Activated CD4-positive, alpha-beta T cell treated with anti-CD3 and anti-CD28 coated beads, Interleukin-2, amount 50 U/mL, for 16 hours (primary cell): ENCODE measurements around the gene PROCR.
A peak's percentile ranks its signal among the peaks of the same experiment; 100 is the strongest.
"Not testable (repeated sequence)": the region's sequence is repeated elsewhere in the genome, so short reads cannot be mapped to it uniquely, and the experiment has no call there.

Experiments
- DNase-seq: peaks from one replicate; pipeline ENCODE4 v3.0.0-alpha.2; 2020

The PROCR gene

DNA sequence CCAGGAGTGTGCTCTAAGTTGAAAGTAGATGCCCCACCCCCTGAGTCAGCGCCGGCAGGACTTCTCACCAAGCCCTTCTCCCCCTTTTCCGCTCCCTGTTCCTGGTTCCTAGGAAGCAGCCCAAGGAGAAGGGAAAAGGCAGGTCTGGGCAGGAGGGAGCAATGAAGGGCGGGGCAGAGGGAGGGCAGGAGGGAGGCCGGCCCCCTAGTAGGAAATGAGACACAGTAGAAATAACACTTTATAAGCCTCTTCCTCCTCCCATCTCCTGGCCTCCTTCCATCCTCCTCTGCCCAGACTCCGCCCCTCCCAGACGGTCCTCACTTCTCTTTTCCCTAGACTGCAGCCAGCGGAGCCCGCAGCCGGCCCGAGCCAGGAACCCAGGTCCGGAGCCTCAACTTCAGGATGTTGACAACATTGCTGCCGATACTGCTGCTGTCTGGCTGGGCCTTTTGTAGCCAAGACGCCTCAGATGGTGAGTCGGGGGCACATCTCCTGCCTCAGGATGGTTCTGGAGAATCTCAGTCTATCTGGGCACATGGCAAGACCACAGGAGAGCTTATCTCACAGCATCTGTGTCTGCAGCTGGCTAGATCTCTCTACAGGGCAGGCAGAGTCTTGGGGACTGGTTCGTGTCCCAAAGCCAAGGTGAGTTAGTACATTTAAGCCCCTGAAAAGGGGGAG lies at the start of gene PROCR:
PROCR (plus strand) TSS at position 320 of the 681 bp plus-strand sequence; CDS start at position 403, 83 bp downstream.
- DNase-seq: no peak

DNA sequence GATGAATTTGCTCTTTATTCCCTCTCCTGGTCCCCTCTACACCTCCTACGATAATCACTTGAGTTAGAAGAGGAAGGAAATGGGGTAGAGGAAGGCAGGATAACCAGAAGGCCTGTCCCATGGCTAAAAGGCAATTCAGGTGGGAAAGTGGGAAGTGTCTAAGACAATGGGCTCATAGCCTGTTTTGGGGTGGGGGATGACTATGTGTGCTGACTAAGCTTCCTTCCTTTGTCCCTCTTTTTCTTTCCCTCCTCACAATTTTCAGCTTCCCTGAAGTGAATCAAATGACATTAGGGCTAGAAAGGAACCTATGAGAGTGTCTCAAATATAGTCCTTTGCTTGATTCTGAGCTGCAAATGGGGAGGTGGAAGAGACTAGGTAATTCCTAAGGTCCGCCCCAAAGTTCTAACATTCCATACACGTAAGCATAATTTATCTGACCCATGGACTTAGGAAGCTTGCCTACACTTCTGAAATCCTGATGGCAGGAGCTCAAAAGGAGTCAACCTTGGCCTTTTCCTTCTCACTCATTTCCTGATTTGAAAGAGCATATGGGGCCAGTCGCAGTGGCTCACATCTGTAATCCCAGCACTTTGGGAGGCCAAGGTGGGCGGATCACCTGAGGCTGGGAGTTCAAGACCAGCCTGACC lies 49.0 kb upstream of the PROCR start:
- DNase-seq: no peak

DNA sequence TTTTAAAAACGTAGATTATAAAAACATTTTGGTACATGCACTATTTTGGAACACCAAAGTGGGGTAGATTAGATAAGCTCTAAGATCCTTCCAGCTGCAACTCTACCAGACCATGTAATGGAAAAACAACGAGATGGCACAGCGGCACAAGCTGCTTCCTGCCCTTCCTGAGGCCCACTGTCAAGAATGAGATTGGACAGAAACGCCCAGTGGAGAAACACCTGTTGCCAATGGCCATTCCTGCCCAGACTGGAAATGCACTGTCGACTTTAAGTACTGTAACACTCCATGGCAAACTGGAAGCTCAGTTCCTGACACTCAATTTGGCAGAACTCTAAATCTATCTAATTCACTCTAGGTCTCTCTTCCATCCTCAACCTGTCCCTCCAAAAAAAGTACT lies 46.1 kb upstream of the PROCR start:
- no peak for DNase-seq

DNA sequence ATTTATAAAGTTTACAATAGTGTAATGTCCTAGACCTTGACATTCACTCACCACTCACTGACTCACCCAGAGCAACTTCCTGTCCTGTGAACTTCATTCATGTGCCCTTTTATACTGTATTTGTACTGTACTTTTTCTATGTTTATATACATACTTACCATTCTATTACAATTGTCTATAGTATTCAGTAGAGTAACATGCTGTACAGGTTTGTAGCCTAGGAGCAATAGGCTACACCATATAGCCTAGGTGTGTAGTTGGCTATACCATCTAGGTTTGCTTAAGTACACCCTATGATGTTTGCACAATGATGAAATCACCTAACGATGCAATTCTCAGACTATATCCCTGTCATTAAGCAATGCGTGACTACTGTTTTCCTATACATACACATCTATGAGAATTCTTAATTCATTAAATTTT lies 42.2 kb upstream of the PROCR start:
- no peak for DNase-seq

DNA sequence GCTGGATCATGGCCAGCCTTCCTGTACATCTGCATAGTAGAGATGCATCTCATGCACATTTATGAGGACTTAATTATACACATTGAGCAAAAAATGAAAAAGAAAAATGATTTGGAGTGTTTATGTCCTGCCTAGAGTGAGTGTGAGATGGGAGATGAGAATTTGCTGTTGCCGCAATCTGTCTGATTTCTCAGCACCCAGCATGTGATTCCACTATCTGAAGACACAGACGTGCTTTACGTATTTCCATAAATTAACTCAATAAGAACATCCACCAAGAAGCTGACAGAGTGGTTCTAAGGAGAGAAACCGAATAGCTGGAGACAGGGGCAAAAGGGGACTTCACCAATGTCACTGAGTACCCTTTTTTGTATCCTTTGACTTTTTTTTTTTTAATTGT lies 39.9 kb upstream of the PROCR start:
- no peak for DNase-seq

DNA sequence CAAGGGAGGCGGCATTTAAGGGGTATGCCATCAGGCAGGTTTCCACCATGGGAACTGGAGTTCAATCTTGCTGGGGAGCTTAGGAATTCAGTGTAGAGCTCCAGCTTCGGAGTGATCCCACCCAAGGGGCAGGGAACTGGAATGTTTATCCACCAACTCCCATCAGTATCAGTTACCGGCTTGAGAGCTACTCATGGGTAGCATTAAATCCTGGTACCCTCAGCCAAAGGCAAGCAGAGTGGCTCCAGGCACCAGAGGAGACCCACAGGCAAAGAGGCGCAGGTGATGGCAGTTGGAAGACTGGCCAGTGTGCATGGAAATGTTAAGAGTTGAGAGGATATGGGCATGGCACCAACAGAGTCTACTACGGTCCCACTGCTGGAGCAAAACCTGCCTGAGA lies 38.8 kb upstream of the PROCR start:
- no peak for DNase-seq

DNA sequence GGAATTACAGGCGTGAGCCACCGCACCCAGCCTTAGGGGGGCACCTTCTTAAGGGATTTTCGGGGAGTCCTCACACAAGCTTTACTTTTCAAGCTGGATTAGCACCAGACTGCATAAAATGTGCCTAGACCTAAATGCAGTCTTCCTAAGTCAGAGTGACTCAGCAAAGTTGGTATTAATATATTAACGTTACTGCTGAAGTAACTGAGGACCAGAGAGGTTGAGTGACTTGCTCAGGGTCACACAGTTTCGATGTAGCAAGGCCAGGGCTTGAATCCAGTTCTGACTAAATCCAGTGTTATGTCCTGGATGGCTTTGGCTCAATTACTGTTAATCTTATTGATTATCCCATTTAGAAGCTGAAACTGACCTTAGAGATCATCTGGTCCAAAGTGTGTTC lies 38.1 kb upstream of the PROCR start:
- no peak for DNase-seq

DNA sequence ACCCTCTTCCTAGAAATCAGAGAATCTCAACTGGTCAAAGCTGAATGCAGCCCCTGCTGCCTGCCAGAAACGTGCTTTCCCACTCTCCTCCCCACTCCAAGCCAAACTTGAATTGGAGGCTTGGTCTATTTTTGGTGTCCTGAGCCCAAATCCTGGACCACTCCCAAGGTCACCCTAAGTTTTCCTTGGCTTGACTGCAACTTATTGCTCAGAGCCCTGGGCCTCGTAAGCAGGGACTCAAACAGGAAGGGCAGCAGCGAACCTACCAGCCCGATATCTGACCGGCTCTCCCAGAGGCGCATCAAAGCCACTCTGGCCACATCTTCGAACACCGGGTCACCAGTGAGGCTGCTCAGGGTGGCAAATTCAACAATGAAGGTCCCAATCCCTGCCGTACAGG lies 37.4 kb upstream of the PROCR start:
- no peak for DNase-seq

DNA sequence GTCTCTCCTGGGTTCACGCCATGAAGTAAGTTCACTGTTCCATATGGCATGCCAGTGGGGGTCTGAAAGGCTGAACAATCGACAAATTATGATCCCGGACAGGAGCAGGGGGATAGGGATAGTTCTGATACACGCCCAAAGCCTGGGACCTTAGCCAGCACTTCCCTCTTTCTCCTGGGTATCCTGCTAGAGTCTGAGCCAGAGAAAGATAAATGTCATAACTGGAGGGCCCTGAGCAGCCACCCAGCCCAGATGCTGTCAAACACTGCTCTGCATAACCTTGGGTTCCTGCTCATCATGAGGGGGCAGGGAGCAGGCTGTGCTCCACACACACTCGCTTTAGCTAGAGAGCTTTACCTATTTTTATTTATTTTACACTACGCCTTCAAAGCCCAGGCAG lies 37.0 kb upstream of the PROCR start:
- DNase-seq: no peak

DNA sequence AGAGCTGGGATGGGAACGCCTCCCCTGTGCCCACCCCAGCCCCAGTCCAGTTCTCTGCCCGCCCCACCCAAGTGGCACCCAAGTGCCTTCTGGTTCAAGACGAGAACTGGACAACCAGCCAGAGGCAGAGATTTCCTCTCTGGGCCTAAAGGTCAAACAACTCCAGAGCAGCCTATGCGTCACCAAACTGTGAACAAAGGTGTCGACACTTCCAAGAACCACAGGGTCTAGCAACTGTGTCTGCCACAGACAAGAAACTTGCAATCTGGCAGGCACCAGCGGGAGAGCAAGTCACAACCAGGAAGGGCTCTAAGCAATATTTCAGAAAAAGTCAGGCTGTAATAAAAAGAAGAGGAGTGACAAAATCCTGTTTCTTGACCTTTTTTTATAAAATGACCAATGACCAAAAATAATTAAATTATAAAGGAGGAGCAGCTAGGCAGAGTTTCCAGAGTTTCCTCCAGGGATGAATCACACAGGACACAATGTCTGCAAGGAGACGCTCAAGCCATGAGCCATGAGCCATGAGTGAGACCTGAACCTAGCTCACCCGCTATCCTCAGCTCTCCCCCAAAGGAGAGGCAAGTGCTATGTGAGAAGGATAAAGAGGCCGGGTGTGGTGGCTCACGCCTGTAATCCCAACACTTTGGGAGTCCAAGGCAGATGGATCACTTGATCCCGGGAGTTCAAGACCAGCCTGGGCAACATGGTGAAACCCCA lies 35.8 kb upstream of the PROCR start:
- no peak for DNase-seq

DNA sequence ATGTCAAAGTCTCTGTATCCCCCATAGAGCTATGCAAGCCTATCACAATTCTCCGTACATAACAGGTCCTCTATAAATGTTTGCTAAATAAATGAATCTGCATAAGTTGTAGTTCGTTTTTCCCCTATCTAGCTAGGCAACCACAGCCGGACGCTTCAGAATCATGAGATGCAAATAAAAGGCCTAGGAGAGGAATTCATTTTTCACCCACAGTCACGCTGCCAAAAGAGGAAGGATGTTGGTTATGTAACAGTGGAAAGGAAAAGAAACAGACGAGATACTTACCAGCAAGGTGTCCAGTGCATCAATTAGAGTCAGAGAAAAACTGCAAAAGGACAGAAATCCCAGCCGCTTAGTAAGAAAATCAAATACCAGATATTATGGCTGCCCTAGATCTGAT lies 27.2 kb upstream of the PROCR start:
- DNase-seq: no peak

DNA sequence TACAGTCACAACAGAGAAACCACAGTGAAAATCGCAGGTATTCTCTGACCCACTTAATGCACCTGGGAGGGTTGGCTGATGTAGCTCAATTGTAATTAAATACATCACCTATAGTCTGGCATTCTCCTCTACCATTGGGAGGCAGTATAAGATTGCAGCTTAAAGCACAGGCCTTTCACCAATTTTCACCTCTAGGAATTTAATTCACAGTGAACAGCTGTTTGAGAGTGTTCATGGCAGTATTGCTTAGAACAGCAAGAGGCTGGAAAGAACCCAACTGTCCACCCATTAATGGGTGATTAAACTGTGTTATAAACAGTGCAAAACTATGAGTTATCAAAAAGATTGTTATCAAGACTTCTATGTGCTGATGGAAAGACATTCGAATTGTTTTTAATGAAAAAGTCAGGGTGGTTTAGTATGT lies 26.7 kb upstream of the PROCR start:
- DNase-seq: peak; percentile 48

DNA sequence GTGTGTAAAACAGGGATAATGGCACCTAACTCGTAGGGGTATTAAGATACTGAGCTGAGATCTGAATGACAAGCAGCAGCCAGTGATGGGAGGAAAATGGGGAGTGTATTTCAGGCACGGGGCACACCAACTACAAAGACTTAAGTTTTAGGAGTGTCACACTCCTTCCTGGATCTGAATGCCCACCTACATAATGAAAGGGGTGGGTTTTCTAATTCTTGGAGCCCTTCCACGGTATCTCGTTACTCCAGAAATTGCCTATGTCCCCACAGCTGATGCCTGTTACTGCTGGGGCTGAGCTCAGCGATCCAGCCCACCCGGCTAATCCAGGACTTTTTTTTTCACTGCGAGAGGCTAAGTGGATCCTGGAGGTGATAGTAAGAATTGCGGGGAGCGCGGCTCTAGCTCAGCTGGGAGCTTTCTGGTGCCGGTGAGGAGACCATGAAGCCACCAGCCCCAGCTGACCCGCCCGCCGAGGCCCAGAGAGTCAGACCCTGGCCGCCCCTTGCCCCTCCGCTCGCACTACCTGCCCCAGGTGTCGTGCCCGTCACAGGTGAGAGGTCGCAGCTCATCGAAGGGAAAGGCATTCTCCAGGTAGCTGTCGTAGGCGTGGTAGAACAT lies 25.5 kb upstream of the PROCR start:
- peak; percentile 17 for DNase-seq

DNA sequence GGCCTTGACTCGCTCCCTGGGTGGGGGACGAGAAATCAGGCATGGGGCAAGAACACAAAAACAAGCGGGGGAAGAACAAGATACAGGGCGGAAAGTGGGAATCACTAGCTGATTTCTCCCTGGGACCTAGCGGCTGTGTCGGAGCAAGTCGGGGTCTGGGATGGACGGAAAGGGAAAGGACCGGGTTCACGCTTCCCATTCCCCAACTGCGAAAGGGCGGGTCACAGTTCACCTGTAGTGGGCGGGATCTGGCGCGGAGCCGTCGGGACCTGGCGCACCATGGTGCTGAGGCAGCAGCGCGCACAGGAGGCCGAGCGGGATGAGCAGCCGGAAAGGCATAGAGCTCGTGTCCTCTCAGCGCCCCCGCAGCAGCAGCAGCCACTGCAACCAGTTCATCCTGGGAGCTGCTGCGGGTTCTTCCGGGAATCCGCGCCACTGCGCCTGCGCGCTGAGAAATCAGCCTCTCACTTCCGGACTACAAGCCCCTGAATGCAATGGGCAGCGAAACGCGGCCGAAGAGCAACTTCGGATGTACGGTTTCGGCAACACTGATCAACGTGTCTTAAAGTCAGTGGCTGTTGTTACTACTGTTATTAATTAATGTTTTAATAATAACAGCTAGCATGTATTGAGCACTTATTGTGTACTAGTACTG lies 24.8 kb upstream of the PROCR start, which contains the start of gene EDEM2:
EDEM2 (minus strand) TSS at position 417 of the 655 bp plus-strand sequence; CDS start at position 339, 78 bp downstream.
- DNase-seq: peak; percentile 96

DNA sequence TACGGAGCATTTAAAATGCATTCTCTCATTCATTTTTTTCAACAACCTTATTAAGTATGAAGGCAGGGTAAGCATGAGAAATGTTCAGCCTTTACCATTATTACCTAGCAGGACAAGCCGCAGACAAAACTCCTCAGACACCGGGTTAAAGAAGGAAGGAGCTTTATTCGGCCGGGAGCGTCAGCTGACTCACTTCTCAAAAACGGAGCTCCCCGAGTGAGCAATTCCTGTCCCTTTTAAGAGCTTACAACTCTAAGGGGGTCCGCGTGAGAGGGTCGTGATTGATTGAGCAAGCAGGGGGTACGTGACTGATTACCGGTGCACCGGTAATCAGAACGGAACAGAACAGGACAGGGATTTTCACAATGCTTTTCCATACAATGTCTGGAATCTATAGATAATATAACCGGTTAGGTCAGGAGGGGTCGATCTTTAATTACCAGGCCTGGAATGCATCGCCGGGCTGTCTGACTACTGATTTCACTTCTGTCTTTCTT lies 24.2 kb upstream of the PROCR start:
- DNase-seq: not testable (repeated sequence)

DNA sequence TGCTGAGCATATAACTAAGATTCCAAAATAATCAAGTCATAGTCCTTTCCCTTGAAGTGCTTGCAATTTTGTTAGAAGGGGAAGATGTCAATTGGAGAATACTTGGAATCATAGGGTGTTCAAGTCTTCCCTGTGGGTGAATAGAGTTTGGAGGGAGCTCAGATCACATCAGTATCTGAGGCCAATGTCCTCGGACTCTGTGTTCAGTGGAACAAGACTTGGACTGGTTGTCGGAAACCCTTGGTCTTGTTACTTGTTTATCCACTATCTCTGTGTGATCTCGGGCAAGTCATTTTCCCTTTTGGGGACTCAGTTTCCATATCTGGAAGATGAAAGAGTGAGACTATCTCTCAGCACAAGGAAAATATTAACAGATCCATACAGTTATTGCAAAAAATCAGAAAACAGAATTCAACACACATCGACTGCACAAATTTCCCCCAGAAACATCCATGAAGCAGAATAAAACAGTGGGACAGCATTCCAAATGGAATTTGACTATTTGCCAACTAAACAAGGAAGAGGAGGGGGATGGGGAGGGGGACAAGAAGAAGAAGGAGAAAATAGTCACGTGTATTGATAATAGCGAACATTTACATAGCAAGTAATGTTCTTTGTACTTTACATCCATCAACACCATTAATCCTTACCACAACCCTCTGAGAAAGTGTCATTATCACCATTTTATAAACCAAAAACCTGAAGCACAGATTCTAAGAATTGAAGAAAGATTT lies 20.9 kb upstream of the PROCR start:
- no peak for DNase-seq

DNA sequence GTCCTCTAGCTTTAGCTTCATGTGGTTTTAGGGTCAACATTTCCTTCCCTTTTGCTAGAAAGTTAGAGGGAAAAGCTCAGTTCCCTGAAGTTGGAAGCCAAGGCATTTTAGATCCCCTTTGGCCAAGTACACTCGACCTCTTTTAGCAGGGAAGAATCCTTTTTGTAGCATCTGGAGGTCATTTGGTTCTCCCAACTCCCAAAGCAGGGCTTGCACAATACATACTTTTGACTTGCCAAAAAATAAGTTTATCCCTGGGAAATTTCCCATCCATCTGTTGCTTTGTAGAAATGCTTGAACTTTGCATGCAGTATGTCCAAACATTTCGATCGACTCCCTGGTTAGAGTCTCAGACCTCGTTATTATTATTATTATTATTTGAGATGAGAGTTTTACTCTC lies 20.1 kb upstream of the PROCR start:
- DNase-seq: no peak

DNA sequence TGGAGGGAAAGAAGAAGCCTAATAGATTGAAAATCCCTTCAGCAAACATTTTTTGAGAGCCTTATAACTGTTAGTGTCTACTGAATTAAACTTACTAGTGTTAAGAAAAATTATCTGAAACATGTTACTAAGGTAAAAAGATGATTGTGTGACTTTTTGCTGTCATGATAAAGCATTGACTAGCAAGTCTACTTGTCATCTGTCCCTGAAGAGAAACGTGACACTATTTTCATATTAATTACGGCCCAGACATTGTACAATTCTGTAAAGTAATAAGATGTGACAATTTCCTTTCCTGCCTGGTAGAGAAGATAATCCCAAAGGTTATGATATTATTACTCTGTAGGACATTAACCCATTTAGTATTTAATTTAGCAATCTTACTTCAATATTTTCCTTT lies 15.9 kb upstream of the PROCR start:
- no peak for DNase-seq

DNA sequence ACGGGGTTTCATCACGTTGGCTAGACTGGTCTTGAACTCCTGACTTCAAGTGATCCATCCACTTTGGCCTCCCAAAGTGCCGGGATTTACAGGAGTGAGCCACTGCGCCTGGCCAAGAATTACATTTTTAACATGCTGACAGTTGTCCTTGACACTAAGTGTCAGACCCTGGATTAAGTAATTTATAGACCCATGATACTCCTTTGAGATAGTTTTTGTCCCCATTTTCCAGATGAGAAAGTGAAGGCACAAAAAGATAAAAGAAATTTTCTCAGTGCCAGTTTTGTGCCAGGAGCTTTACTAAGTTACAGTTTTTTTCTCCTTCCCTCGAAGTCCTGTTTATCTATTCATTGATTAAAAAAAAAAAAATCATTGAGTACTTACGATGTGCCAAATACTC lies 14.9 kb upstream of the PROCR start:
- DNase-seq: no peak

DNA sequence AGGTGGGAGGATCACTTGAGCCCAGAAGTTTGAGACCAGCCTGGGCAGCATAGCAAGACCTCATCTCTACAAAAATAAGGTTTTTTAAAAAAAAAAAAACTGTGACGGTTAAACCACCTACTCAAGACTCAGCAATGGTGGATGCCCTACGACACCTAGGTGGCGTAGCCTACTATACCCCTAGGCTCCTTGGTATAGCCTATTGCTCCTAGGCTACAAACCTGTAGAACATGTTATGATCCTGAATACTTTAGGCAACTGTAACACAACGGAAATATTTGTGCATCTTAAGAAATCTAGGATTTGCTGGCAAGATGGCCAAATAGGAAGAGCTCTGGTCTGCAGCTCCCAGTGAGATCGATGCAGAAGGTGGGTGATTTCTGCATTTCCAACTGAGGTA lies 11.5 kb upstream of the PROCR start:
- DNase-seq: not testable (repeated sequence)

DNA sequence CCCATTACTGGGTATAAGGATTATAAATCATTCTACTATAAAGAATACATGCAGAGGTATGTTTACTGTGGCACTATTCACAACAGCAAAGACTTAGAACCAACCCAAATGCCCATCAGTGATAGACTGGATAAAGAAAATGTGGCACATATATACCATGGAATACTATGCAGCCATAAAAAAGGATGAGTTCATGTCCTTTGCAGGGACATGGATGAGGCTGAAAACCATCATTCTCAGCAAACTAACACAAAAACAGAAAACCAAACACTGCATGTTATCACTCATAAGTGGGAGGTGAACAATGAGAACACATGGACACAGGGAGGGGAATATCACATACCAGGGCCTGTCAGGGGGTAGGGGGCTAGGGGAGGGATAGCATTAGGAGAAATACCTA lies 7.3 kb upstream of the PROCR start:
- not testable (repeated sequence) for DNase-seq
